ENCODE measurements around the gene SEC61A1. TPM values are rescaled to one million over a fixed set of nuclear protein-coding genes. Genes with fewer than 3 reads are reported as not detected.

The SEC61A1 gene
- total RNA-seq, 2 experiments from 2014 or later: 147 to 149 TPM

DNA sequence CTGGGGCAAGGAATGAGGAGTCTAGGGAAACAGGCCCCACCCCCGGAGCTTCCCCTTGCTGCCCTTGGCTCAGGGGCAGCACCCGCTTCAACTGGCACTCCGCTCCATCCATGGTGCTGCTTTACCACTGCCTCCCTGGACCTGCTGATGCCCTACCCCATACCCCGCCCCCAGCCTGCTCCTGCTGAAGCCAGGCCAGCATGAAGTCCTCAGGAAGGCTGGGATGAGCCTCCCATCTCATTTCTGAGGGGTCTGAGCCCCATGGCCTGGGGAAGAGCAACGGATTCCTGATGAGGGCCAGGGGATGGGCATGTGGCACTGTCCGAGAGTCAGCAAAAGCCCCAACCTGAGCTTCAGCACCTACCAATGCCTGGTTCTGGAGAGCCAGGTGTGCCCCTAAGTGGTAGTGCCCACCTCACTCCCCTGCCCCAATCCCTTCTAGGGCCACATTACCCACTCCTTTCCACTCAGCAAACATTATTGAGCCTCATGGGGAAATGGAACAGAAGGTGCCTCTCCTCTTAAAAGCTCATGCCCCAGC, 21.0 kb downstream of the SEC61A1 start:
- CTCF ChIA-PET: interaction anchor here (0.7 to 2.1 kb wide), 2 partner anchors 13 to 60 kb away, joined by 3 to 9 read pairs; no protein-coding TSS in a partner anchor
- peaks cover 18% of the 10 kb centered on the region for H3K36me3 Mint-ChIP-seq
- H3K9me3 Mint-ChIP-seq: no peaks in the 10 kb centered on the region
- intact Hi-C loops (cut with micrococcal nuclease): loop anchor here (10.0 kb wide), 1 partner anchor 542 kb away; no protein-coding TSS in a partner anchor
- DNase-seq: no peak
- peaks cover 21% of the 10 kb centered on the region for H3K4me1 Mint-ChIP-seq (ENCODE audit: low read depth)
- H3K27me3 Mint-ChIP-seq: no peaks in the 10 kb centered on the region
- POLR2A ChIA-PET: no interaction called here
- no peak overlapping the region for H3K27ac Mint-ChIP-seq
- H3K4me3 Mint-ChIP-seq: no peak overlapping the region

DNA sequence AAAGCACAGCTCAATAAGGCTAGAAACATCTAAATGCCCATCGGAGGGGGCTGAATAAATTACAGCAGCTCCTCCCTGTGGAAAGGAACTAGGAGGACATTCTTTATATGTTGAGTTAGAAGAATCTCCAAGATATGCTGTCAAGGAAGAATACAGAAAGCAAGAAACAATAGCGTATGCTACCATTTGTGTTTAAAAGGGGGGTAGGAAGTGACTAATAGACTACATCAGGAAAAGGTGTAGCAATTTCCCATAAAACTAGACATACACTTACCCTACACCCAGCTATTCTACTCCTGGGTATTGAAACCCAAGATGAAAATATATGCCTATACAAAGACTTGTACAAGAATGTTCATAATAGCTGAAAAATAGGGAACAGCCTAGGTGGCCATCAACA, 21.6 kb downstream of the SEC61A1 start:
- ChIA-PET CTCF (interaction anchor here (2.1 kb wide), 1 partner anchor 60 kb away, joined by 9 read pairs; no protein-coding TSS in a partner anchor), POLR2A (no interaction called here)
- H3K36me3 Mint-ChIP-seq: peaks cover 17% of the 10 kb centered on the region
- no peaks in the 10 kb centered on the region for H3K27me3 Mint-ChIP-seq
- intact Hi-C loops (cut with micrococcal nuclease): loop anchor here (2.0 to 10.0 kb wide), 3 partner anchors 19 to 541 kb away; partner anchors contain the start of gene GATA2
- H3K4me3 Mint-ChIP-seq: no peak overlapping the region
- H3K9me3 Mint-ChIP-seq: no peaks in the 10 kb centered on the region
- peaks cover 21% of the 10 kb centered on the region for H3K4me1 Mint-ChIP-seq (ENCODE audit: low read depth)
- no peak for DNase-seq
- no peak overlapping the region for H3K27ac Mint-ChIP-seq

DNA sequence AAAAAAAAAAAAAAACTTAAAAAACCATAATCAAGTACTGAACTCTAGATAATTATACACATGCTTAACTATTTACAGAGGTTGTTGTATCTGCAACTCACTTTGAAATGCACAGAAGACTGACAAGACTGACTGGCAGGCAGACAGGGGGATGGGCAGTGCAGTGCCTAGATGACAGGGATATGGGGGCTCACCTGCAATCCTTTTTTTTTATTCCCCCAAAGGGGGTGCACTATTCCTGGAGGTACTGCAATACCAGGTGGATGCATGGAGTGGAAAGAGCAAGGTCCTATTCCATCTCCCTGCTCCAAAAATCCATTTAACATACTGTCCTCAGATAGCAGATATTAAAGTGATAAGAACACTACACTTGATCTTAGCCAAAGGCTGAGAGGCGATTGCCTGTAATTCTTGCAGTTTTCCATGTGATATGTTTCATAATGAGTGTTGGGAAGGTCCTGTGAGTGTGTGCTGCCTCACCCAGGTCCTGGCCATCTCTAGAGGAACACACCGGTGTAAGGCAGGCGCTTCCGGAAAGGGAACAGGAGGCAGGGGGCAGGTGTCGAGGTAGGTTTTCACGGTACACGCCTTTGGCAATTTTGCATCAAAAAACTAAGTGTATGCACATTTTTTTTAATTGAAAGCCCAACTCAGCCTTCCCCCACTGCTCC, 22.7 kb downstream of the SEC61A1 start:
- Mint-ChIP-seq H3K36me3 (peaks cover 24% of the 10 kb centered on the region), H3K27ac (peak overlapping the region; percentile 28), H3K4me1 (ENCODE audit: low read depth) (peaks cover 21% of the 10 kb centered on the region), H3K4me3 (peak overlapping the region; percentile 39), H3K9me3 (no peaks in the 10 kb centered on the region), H3K27me3 (no peaks in the 10 kb centered on the region)
- ChIA-PET CTCF (interaction anchor here (1.0 to 2.7 kb wide), 11 partner anchors 10 to 198 kb away, joined by 3 to 17 read pairs (median 4); no protein-coding TSS in a partner anchor), POLR2A (interaction anchor here (1.0 kb wide), 1 partner anchor 22 kb away, joined by 3 read pairs; no protein-coding TSS in a partner anchor)
- intact Hi-C loops (cut with micrococcal nuclease): loop anchor here (2.0 to 10.0 kb wide), 4 partner anchors 20 to 540 kb away; partner anchors contain the start of gene GATA2
- no peak for DNase-seq

DNA sequence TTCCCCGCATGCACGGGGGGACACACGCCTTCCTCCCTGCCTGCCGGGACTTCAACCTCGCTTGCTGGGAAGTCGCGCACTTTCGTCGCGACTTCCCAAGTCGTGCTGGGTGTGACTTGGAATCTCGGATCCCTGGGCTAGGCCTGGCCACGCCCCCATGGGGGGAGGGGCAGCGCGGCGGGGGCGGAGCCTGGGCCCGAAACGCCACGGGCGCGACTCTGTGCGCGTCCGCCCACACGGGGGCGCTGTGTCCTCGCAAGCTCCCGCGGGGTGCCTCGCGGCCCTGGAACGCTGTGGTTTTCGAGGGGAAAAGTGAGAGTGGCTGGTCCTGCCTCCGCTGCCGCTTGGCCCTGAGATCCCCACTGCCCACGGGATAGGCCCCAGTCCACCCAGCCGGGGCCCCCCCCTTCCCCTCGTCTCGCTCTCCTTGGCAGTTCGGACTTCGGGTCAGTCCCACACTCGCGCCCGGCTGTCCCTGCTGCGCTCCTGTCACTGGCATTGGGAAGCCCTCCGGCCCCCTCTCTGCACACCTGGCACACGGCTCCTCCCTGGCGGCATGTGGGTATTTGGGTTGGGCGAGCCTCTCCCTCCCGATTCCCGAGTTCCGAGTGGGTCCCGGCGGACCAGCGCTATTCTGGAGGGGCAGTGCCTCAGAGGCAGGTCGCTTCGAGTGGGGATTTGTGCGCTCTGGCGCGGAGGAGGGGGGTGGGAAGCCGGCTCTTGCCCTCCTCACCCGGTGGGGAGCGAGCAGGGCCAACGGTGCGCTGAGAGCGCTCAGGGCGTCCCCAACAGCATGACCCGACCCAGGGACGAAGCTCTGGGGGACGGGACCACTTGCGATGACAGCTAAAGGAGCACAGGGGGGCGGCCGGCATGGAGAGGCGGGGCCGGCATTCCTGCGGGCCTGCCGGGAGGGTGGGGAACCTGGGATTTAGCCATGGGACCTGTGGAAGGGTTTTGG, 23.6 kb downstream of the SEC61A1 start:
- H3K4me3 Mint-ChIP-seq: peak overlapping the region; percentile 53
- intact Hi-C loops (cut with micrococcal nuclease): loop anchor here (2.0 to 10.0 kb wide), 4 partner anchors 21 to 539 kb away; partner anchors contain the start of gene GATA2
- POLR2A ChIA-PET: interaction anchor here (0.6 to 1.0 kb wide), 2 partner anchors 22 to 52 kb away, joined by 3 read pairs; no protein-coding TSS in a partner anchor
- H3K27ac Mint-ChIP-seq: peak overlapping the region; percentile 42
- H3K27me3 Mint-ChIP-seq: no peaks in the 10 kb centered on the region
- peaks cover 21% of the 10 kb centered on the region for H3K4me1 Mint-ChIP-seq (ENCODE audit: low read depth)
- no peaks in the 10 kb centered on the region for H3K9me3 Mint-ChIP-seq
- CTCF ChIA-PET: interaction anchor here (0.6 to 2.7 kb wide), 14 partner anchors 10 to 198 kb away, joined by 3 to 17 read pairs (median 4); no protein-coding TSS in a partner anchor
- DNase-seq: peak; percentile 87
- H3K36me3 Mint-ChIP-seq: peaks cover 25% of the 10 kb centered on the region

DNA sequence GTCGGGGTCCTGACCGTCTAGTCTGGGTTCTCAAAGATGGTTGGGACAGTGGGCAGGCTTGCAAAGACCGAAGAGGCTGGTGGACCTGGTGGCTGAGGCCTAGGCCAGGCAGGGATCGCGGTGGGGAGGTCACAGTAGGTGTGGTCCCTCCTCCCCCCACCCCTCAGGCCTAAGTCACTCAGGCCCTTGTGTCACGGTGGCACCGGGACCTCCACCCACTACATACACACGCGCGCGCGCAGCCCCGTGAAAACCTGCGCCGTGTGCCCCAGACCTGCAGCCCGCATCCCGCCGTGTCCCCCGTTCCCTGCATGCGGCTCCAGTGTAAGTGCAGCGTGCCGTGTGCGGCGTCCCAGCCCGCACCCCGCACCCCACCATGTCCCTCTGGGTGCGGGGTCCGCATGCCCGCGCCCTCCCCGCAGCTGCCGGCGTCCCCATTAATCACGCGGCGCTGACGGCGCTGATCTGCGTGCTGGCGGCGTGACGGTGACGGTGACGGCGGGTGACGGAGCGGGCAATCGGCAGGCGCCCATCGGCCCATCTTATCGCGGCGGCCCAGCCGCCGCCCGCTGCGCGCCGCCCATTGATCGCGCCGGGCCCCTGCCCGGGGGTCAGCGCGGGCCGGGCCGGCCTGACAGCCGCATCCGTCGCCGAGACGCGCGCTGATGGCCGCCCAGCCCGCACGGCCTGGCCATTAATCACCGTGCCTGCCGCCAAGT, 24.4 kb downstream of the SEC61A1 start:
- peak; percentile 52 for DNase-seq
- peaks cover 31% of the 10 kb centered on the region for H3K36me3 Mint-ChIP-seq
- no peaks in the 10 kb centered on the region for H3K27me3 Mint-ChIP-seq
- ChIA-PET CTCF (interaction anchor here (0.6 to 2.7 kb wide), 9 partner anchors 13 to 101 kb away, joined by 3 to 17 read pairs (median 4); no protein-coding TSS in a partner anchor), POLR2A (interaction anchor here (1.0 kb wide), 1 partner anchor 23 kb away, joined by 3 read pairs; no protein-coding TSS in a partner anchor)
- intact Hi-C loops (cut with micrococcal nuclease): loop anchor here (5.0 to 10.0 kb wide), 2 partner anchors 36 to 538 kb away; no protein-coding TSS in a partner anchor
- H3K27ac Mint-ChIP-seq: no peak overlapping the region
- H3K4me1 Mint-ChIP-seq (ENCODE audit: low read depth): peaks cover 21% of the 10 kb centered on the region
- H3K4me3 Mint-ChIP-seq: peak overlapping the region; percentile 16
- no peaks in the 10 kb centered on the region for H3K9me3 Mint-ChIP-seq

DNA sequence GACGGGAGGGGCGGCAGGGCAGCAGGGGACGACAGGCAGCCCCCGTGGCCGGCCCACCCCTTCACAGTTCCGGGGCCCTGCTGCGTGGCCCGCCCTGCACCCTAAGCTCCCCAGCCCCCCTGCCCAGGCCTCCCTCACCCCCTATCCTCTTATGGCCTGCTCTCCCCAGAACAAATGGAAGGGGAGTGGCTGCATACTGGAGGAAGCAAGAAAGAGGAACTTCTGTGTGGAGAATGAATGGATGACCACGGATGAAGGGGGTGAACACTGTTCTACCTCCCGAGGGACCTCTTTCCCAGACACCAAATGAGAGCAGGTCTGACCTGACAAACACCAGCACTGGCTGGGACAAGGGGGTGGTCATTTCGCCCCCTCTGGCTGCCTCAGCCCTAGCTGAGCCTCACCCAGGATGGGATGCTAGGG, 25.0 kb downstream of the SEC61A1 start:
- ChIA-PET CTCF (interaction anchor here (2.7 kb wide), 1 partner anchor 56 kb away, joined by 17 read pairs; no protein-coding TSS in a partner anchor), POLR2A (interaction anchor here (0.5 kb wide), 1 partner anchor 66 kb away, joined by 3 read pairs; no protein-coding TSS in a partner anchor)
- no peak overlapping the region for H3K27ac Mint-ChIP-seq
- no peaks in the 10 kb centered on the region for H3K27me3 Mint-ChIP-seq
- no peak overlapping the region for H3K4me3 Mint-ChIP-seq
- H3K36me3 Mint-ChIP-seq: peaks cover 36% of the 10 kb centered on the region
- intact Hi-C loops (cut with micrococcal nuclease): loop anchor here (5.0 to 10.0 kb wide), 2 partner anchors 35 to 538 kb away; no protein-coding TSS in a partner anchor
- H3K9me3 Mint-ChIP-seq: no peaks in the 10 kb centered on the region
- no peak for DNase-seq
- peaks cover 21% of the 10 kb centered on the region for H3K4me1 Mint-ChIP-seq (ENCODE audit: low read depth)

DNA sequence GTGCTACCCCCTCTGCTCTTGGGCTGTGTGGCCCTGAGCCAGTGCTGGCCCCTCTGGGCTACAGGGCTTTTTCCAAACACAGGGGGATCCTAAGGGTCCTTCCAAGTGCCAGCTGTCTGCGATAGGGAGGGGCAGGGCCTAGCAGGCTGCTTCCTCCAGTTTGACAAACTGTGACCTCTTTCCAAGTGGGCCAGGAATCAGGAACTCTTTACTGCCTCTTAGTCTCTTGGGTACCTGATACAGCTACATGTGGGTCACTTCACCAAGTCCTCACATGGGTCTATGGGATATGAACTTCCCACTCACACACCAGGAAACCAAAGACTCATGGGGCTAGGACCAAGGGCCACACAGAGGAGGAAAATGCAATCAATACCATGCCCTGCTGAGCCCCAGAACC, 25.4 kb downstream of the SEC61A1 start:
- no peak for DNase-seq
- Mint-ChIP-seq H3K27me3 (no peaks in the 10 kb centered on the region), H3K4me3 (no peak overlapping the region), H3K27ac (no peak overlapping the region), H3K9me3 (no peaks in the 10 kb centered on the region), H3K36me3 (peaks cover 40% of the 10 kb centered on the region), H3K4me1 (ENCODE audit: low read depth) (peaks cover 21% of the 10 kb centered on the region)
- POLR2A ChIA-PET: interaction anchor here (0.5 kb wide), 1 partner anchor 66 kb away, joined by 3 read pairs; no protein-coding TSS in a partner anchor
- intact Hi-C loops (cut with micrococcal nuclease): loop anchor here (5.0 to 10.0 kb wide), 2 partner anchors 35 to 537 kb away; no protein-coding TSS in a partner anchor
- CTCF ChIA-PET: interaction anchor here (2.7 kb wide), 1 partner anchor 56 kb away, joined by 17 read pairs; no protein-coding TSS in a partner anchor

DNA sequence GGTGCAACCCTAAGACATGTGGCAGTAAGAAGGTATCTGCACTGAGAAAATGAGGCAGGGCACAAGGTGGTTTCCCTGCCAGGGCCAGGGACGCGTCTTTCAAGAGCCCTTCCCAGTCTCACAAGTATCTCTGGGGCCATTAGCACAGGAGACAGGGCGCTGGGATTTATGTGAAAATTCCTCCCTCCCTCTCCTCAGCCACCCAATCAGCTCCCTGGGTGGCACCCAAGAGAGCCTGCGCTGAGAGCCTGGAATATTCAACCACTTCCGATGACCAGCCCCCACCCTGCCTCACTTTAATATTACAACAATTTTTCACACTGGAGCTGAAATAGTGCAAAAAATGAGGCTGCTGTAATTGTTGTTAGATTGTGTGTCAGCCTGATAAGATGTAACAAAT, 26.1 kb downstream of the SEC61A1 start:
- POLR2A ChIA-PET: no interaction called here
- peaks cover 45% of the 10 kb centered on the region for H3K36me3 Mint-ChIP-seq

DNA sequence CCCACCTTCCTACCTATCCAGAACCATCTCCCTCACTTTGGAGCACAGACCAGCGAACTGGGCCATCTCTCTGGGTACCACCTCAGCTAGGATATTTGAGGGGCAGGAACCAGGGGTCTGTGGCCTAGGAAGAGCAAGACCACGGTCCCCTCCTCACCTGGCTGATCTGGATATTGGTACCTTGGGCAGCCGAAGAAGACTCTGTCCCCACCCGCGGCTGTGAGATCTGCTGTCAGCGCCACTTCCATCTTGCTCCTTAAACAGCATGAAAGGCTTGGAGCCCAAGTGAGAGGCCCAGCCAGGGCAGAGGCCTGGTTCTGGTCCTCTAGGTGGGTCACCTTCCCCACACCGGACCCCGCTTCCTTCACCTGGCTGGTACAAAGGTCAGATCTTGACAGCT, 26.6 kb downstream of the SEC61A1 start:
- Mint-ChIP-seq H3K27ac (no peak overlapping the region), H3K4me3 (no peak overlapping the region), H3K27me3 (no peaks in the 10 kb centered on the region), H3K36me3 (peaks cover 45% of the 10 kb centered on the region), H3K4me1 (ENCODE audit: low read depth) (peaks cover 21% of the 10 kb centered on the region), H3K9me3 (no peaks in the 10 kb centered on the region)
- POLR2A ChIA-PET: no interaction called here
- intact Hi-C loops (cut with micrococcal nuclease): loop anchor here (5.0 to 10.0 kb wide), 2 partner anchors 33 to 536 kb away; no protein-coding TSS in a partner anchor
- DNase-seq: no peak
- CTCF ChIA-PET: no interaction called here

More for the DNA sequence above, 26.1 kb downstream of the SEC61A1 start:
- Mint-ChIP-seq H3K4me1 (ENCODE audit: low read depth) (peaks cover 21% of the 10 kb centered on the region), H3K27me3 (no peaks in the 10 kb centered on the region), H3K4me3 (no peak overlapping the region), H3K27ac (no peak overlapping the region), H3K9me3 (no peaks in the 10 kb centered on the region)
- no peak for DNase-seq
- CTCF ChIA-PET: no interaction called here
- intact Hi-C loops (cut with micrococcal nuclease): loop anchor here (5.0 to 10.0 kb wide), 2 partner anchors 34 to 536 kb away; no protein-coding TSS in a partner anchor

DNA sequence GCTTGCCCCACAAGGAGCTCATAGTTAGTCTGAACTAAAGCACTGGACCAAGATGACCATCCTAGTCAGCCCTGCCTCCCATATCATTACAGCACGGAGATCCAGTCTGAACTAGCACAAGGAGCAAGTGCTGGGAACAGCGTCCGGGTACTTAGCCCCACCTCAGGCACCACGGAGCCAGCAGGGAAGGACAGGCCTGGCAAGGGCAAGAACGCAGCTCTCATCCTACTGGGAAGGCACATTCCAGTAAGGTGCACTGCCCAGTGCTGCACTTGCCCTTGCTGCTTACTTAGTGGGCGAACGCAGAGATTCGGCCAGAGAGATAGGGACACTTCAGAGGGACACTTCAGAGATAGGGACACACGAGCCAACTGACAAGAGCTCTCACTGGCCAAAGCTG, 27.6 kb downstream of the SEC61A1 start:
- intact Hi-C loops (cut with micrococcal nuclease): loop anchor here (5.0 to 10.0 kb wide), 2 partner anchors 32 to 535 kb away; no protein-coding TSS in a partner anchor
- peaks cover 53% of the 10 kb centered on the region for H3K36me3 Mint-ChIP-seq
- no peak overlapping the region for H3K4me3 Mint-ChIP-seq
- POLR2A ChIA-PET: no interaction called here
- no peak overlapping the region for H3K27ac Mint-ChIP-seq
- no peaks in the 10 kb centered on the region for H3K27me3 Mint-ChIP-seq
- no peak for DNase-seq
- H3K4me1 Mint-ChIP-seq (ENCODE audit: low read depth): peaks cover 20% of the 10 kb centered on the region
- no peaks in the 10 kb centered on the region for H3K9me3 Mint-ChIP-seq
- CTCF ChIA-PET: interaction anchor here (1.1 kb wide), 1 partner anchor 54 kb away, joined by 5 read pairs; no protein-coding TSS in a partner anchor

Data from activated CD4-positive, alpha-beta memory T cell treated with anti-CD3 and anti-CD28 coated beads for 36 hours (primary cell).